Measurements from ENCODE around the gene SP7. TPM values are rescaled to one million over a fixed set of nuclear protein-coding genes. Genes with fewer than 3 reads are reported as not detected.

Gene SP7
- total and polyA plus RNA-seq, 4 donors, result not detected

DNA sequence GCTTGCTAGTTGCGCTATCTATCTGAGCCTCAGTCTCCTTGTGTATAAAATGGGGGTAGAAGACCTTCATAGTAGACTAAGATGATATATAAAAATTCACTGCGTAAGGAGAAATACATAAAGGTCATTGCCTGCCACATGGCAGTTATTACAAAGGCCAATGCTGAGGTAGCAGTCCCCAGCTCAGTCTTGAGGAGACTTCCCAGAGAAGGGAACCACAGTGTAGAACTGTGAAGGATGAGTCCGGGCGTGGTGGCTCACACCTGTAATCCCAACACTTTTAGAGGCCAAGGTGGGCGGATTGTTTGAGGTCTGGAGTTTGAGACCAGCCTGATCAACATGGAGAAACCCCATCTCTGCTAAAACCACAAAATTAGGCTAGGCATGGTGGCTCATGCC is 17.1 kb upstream of the SP7 start:
- Histone ChIP-seq H3K27ac (ENCODE audit: low read depth in 1 of 2, low read length in 1 of 2) (no peak overlapping the region), H3K36me3 (ENCODE audit: control insufficient read depth in 4 of 4, insufficient read depth in 4 of 4, low read length in 4 of 4) (no peaks in the 10 kb centered on the region), H3K4me1 (ENCODE audit: control insufficient read depth in 5 of 5, insufficient read depth in 5 of 5, low read length in 5 of 5) (peaks cover 0 to 7% (median 0%) of the 10 kb centered on the region in 5 donors), H3K9me3 (ENCODE audit: control insufficient read depth in 4 of 4, insufficient read depth in 3 of 4, low read length in 3 of 4) (no peaks in the 10 kb centered on the region), H3K4me3 (no peak overlapping the region), H3K27me3 (ENCODE audit: control insufficient read depth in 3 of 3, insufficient read depth in 3 of 3, low read length in 2 of 3) (no peaks in the 10 kb centered on the region), H3K9ac (ENCODE audit: insufficient read depth in 1 of 2, low read length in 2 of 2) (no peak overlapping the region)
- TF ChIP-seq, protein P1, sequence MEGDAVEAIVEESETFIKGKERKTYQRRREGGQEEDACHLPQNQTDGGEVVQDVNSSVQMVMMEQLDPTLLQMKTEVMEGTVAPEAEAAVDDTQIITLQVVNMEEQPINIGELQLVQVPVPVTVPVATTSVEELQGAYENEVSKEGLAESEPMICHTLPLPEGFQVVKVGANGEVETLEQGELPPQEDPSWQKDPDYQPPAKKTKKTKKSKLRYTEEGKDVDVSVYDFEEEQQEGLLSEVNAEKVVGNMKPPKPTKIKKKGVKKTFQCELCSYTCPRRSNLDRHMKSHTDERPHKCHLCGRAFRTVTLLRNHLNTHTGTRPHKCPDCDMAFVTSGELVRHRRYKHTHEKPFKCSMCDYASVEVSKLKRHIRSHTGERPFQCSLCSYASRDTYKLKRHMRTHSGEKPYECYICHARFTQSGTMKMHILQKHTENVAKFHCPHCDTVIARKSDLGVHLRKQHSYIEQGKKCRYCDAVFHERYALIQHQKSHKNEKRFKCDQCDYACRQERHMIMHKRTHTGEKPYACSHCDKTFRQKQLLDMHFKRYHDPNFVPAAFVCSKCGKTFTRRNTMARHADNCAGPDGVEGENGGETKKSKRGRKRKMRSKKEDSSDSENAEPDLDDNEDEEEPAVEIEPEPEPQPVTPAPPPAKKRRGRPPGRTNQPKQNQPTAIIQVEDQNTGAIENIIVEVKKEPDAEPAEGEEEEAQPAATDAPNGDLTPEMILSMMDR (IDR thresholded peaks at IDR 0.05; ENCODE audit: control extremely low read depth, extremely low read depth), result no peak
- DNase-seq, result no peak
- no peak for ATAC-seq (ENCODE audit: insufficient read depth, low FRiP score)
- WGBS, 2 donors, result 74 to 96% methylated on average over 5 of the region's 5 CpGs

DNA sequence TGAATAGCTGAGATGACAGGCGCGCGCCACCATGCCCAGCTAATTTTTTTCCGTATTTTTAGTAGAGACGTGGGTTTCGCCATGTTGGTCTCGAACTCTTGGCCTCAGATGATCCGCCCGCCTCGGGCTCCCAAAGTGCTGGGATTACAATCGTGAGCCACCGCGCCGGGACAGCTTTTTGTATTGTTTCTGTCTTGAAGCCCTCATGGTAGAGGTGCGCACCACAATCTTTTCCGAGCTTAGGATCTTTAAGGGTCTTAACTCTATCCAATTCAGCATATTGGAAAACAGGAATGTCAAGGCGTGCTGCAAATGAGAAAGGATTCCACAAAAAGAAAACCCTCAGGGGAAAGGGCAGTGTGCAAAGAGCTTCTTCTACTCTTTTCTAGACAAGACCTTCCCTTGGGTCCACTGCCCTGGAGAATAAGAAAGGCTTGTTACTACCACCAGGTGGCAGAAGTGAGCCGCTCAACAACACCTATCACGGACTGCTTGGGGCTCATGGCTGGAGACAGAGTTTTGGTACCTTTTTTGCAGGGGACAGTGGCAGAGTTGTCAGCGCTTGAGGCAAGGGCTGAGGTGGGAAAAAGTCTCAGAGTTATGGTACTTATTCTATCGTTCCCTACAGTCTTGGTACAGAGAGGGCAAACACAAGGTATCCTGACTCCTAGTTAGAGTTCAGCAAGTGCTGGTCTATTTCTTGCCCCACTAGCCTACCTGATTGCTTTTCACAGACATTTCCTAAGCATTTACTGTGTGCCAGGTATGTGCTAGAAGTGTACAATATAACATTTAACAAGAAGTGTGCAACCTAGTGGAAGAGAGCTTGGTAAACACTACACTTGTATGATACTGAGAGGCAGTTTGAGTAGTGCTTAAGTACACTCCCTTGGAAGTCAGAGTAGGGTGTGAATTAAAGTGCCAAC is 16.4 kb upstream of the SP7 start:
- Histone ChIP-seq H3K9me3 (ENCODE audit: control insufficient read depth in 4 of 4, insufficient read depth in 3 of 4, low read length in 3 of 4) (no peaks in the 10 kb centered on the region), H3K4me3 (no peak overlapping the region), H3K27ac (ENCODE audit: low read depth in 1 of 2, low read length in 1 of 2) (peak overlapping the region in 1 of 2 donors; percentile 47), H3K4me1 (ENCODE audit: control insufficient read depth in 5 of 5, insufficient read depth in 5 of 5, low read length in 5 of 5) (peaks cover 0 to 7% (median 0%) of the 10 kb centered on the region in 5 donors), H3K9ac (ENCODE audit: insufficient read depth in 1 of 2, low read length in 2 of 2) (peak overlapping the region in 1 of 2 donors; percentile 26), H3K36me3 (ENCODE audit: control insufficient read depth in 4 of 4, insufficient read depth in 4 of 4, low read length in 4 of 4) (no peaks in the 10 kb centered on the region), H3K27me3 (ENCODE audit: control insufficient read depth in 3 of 3, insufficient read depth in 3 of 3, low read length in 2 of 3) (no peaks in the 10 kb centered on the region)
- DNase-seq, result peak; percentile 89 to 93 (median 91)
- TF ChIP-seq, protein P1 (IDR thresholded peaks at IDR 0.05; ENCODE audit: control extremely low read depth, extremely low read depth), result peak; percentile 95
- 59 to 67% methylated on average over 21 of the region's 21 CpGs for WGBS, 2 donors
- ATAC-seq (ENCODE audit: insufficient read depth, low FRiP score), result peak; percentile 91

DNA sequence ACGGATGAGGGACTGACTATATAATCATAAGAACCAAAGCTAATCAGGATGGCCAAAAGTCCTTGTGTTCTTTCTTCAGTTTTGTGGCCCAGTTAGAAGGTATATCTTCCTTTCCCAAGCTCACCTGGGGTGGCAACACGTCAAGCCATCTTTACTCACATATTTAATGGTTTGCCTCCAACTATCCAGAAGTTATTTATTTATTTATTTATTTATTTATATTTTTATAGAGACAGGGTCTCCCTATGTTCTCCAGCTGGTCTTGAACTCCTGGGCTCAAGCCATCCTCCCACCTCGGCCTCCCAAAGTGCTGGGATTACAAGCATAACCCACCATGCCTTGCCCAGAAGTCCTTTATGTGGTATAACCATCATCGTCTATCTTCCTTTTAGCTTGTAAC is 11.8 kb upstream of the SP7 start:
- peaks cover 0 to 17% (median 3%) of the 10 kb centered on the region in 5 donors for H3K4me1 ChIP-seq (ENCODE audit: control insufficient read depth in 5 of 5, insufficient read depth in 5 of 5, low read length in 5 of 5)
- TF ChIP-seq, protein P1 (IDR thresholded peaks at IDR 0.05; ENCODE audit: control extremely low read depth, extremely low read depth), result no peak
- ATAC-seq (ENCODE audit: insufficient read depth, low FRiP score) (no peak), DNase-seq (no peak)
- 92 to 94% methylated on average over 4 of the region's 4 CpGs for WGBS, 2 donors
- no peak overlapping the region for H3K9ac ChIP-seq (ENCODE audit: insufficient read depth in 1 of 2, low read length in 2 of 2)
- no peak overlapping the region for H3K4me3 ChIP-seq
- H3K36me3 ChIP-seq (ENCODE audit: control insufficient read depth in 4 of 4, insufficient read depth in 4 of 4, low read length in 4 of 4), result no peaks in the 10 kb centered on the region
- no peak overlapping the region for H3K27ac ChIP-seq (ENCODE audit: low read depth in 1 of 2, low read length in 1 of 2)
- no peaks in the 10 kb centered on the region for H3K27me3 ChIP-seq (ENCODE audit: control insufficient read depth in 3 of 3, insufficient read depth in 3 of 3, low read length in 2 of 3)
- H3K9me3 ChIP-seq (ENCODE audit: control insufficient read depth in 4 of 4, insufficient read depth in 3 of 4, low read length in 3 of 4), result no peaks in the 10 kb centered on the region
